Measurements from ENCODE around the gene ANK2. TPM values are rescaled to one million over a fixed set of nuclear protein-coding genes. Genes with fewer than 3 reads are reported as not detected.

The ANK2 gene
- total and polyA plus RNA-seq, 4 donors = 1.1 to 61.2 (median 12.5) TPM

GRCh38 chr4:113057891-113058290 lies 8.4 kb downstream of the ANK2 start:
- ATAC-seq (ENCODE audit: insufficient read depth, low FRiP score) (no peak), DNase-seq (peak in 2 of 3 donors; percentile 5 to 7)
- Histone ChIP-seq H3K4me1 (ENCODE audit: control insufficient read depth in 5 of 5, insufficient read depth in 5 of 5, low read length in 5 of 5) (peaks cover 0 to 14% (median 0%) of the 10 kb centered on the region in 5 donors), H3K9ac (ENCODE audit: insufficient read depth in 1 of 2, low read length in 2 of 2) (no peak overlapping the region), H3K9me3 (ENCODE audit: control insufficient read depth in 4 of 4, insufficient read depth in 3 of 4, low read length in 3 of 4) (no peaks in the 10 kb centered on the region), H3K27ac (ENCODE audit: low read depth in 1 of 2, low read length in 1 of 2) (no peak overlapping the region), H3K27me3 (ENCODE audit: control insufficient read depth in 3 of 3, insufficient read depth in 3 of 3, low read length in 2 of 3) (no peaks in the 10 kb centered on the region), H3K4me3 (no peak overlapping the region), H3K36me3 (ENCODE audit: control insufficient read depth in 4 of 4, insufficient read depth in 4 of 4, low read length in 4 of 4) (no peaks in the 10 kb centered on the region)
- TF ChIP-seq, protein P1, sequence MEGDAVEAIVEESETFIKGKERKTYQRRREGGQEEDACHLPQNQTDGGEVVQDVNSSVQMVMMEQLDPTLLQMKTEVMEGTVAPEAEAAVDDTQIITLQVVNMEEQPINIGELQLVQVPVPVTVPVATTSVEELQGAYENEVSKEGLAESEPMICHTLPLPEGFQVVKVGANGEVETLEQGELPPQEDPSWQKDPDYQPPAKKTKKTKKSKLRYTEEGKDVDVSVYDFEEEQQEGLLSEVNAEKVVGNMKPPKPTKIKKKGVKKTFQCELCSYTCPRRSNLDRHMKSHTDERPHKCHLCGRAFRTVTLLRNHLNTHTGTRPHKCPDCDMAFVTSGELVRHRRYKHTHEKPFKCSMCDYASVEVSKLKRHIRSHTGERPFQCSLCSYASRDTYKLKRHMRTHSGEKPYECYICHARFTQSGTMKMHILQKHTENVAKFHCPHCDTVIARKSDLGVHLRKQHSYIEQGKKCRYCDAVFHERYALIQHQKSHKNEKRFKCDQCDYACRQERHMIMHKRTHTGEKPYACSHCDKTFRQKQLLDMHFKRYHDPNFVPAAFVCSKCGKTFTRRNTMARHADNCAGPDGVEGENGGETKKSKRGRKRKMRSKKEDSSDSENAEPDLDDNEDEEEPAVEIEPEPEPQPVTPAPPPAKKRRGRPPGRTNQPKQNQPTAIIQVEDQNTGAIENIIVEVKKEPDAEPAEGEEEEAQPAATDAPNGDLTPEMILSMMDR (IDR thresholded peaks at IDR 0.05; ENCODE audit: control extremely low read depth, extremely low read depth) = no peak
- WGBS, 2 donors = 85 to 91% methylated on average over 1 of the region's 1 CpG

DNA sequence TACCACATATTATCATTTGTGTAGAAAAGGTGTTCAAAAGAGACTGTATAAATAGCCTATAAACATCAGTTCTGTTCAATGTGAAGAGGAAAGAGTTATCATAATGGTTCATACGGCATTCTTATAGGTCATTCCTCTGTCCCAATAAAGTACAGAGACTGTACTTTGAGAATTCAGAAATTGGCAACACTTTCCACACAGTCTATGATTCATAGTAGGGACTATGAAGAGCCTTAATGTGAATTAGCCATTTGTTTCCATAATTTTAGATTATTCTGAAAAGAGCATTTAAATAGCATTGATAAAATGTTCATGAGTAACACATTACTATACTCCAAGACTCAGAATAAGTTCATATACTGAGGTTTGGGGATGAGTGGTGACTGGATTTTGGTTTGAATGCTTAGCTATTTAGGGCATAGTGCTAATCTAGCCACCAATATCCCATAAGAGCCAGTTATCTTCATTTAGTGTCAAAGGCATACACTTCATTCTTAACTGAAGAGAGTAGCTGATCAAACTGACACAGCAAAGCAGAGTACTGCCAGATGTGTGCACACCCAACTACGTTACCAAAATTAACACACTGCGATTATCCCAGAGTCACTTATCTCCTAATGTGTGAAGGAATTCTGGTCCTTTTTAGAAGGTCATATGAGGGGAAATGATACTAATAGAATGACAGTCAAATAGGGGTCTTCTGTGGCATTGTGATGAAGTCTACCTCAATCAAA lies 10.2 kb downstream of the ANK2 start:
- no peak overlapping the region for H3K27ac ChIP-seq (ENCODE audit: low read depth in 1 of 2, low read length in 1 of 2)
- H3K36me3 ChIP-seq (ENCODE audit: control insufficient read depth in 4 of 4, insufficient read depth in 4 of 4, low read length in 4 of 4) = no peaks in the 10 kb centered on the region
- no peak for DNase-seq
- H3K4me3 ChIP-seq = no peak overlapping the region
- H3K27me3 ChIP-seq (ENCODE audit: control insufficient read depth in 3 of 3, insufficient read depth in 3 of 3, low read length in 2 of 3) = no peaks in the 10 kb centered on the region
- WGBS, 2 donors = 84 to 93% methylated on average over 3 of the region's 3 CpGs
- ATAC-seq (ENCODE audit: insufficient read depth, low FRiP score) = no peak
- H3K9me3 ChIP-seq (ENCODE audit: control insufficient read depth in 4 of 4, insufficient read depth in 3 of 4, low read length in 3 of 4) = no peaks in the 10 kb centered on the region
- H3K9ac ChIP-seq (ENCODE audit: insufficient read depth in 1 of 2, low read length in 2 of 2) = no peak overlapping the region
- TF ChIP-seq, protein P1 (IDR thresholded peaks at IDR 0.05; ENCODE audit: control extremely low read depth, extremely low read depth) = no peak
- peaks cover 0 to 14% (median 0%) of the 10 kb centered on the region in 5 donors for H3K4me1 ChIP-seq (ENCODE audit: control insufficient read depth in 5 of 5, insufficient read depth in 5 of 5, low read length in 5 of 5)

DNA sequence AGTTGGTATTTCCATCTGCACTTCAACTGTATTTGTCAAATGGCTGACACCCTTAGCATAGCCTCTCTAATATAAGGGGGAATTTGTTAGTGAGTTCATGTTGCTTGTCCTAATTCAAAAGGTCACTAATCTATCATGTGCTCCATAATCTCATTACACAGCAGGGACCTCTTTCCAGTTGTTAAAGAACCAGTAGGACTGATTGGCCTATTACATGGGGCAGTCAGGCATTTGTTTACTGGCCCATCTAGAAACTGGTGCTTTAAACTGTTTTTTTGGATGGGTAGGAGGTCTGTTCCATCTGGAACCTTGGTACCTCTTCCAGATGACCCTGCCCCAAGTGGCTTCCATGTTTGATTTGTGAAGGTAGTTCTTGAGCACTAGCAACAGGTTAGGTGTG lies 11.4 kb downstream of the ANK2 start:
- Histone ChIP-seq H3K4me3 (no peak overlapping the region), H3K27me3 (ENCODE audit: control insufficient read depth in 3 of 3, insufficient read depth in 3 of 3, low read length in 2 of 3) (no peaks in the 10 kb centered on the region), H3K9me3 (ENCODE audit: control insufficient read depth in 4 of 4, insufficient read depth in 3 of 4, low read length in 3 of 4) (no peaks in the 10 kb centered on the region), H3K4me1 (ENCODE audit: control insufficient read depth in 5 of 5, insufficient read depth in 5 of 5, low read length in 5 of 5) (peaks cover 0 to 11% (median 0%) of the 10 kb centered on the region in 5 donors), H3K9ac (ENCODE audit: insufficient read depth in 1 of 2, low read length in 2 of 2) (no peak overlapping the region), H3K36me3 (ENCODE audit: control insufficient read depth in 4 of 4, insufficient read depth in 4 of 4, low read length in 4 of 4) (no peaks in the 10 kb centered on the region), H3K27ac (ENCODE audit: low read depth in 1 of 2, low read length in 1 of 2) (no peak overlapping the region)
- TF ChIP-seq, protein P1 (IDR thresholded peaks at IDR 0.05; ENCODE audit: control extremely low read depth, extremely low read depth) = no peak
- DNase-seq (no peak), ATAC-seq (ENCODE audit: insufficient read depth, low FRiP score) (no peak)
